DMS79 (cell line): ENCODE measurements around the gene PLEKHF1.
"Not testable (repeated sequence)": the region's sequence is repeated elsewhere in the genome, so short reads cannot be mapped to it uniquely, and the experiment has no call there.

Experiments used
- DNase-seq: peaks from one replicate; lab custom pipeline; 2025; lab: John Stamatoyannopoulos, UW

PLEKHF1 gene

GRCh38 chr19:29700498-29700897 is 35.2 kb downstream of the PLEKHF1 start:
- DNase-seq = no peak

DNA sequence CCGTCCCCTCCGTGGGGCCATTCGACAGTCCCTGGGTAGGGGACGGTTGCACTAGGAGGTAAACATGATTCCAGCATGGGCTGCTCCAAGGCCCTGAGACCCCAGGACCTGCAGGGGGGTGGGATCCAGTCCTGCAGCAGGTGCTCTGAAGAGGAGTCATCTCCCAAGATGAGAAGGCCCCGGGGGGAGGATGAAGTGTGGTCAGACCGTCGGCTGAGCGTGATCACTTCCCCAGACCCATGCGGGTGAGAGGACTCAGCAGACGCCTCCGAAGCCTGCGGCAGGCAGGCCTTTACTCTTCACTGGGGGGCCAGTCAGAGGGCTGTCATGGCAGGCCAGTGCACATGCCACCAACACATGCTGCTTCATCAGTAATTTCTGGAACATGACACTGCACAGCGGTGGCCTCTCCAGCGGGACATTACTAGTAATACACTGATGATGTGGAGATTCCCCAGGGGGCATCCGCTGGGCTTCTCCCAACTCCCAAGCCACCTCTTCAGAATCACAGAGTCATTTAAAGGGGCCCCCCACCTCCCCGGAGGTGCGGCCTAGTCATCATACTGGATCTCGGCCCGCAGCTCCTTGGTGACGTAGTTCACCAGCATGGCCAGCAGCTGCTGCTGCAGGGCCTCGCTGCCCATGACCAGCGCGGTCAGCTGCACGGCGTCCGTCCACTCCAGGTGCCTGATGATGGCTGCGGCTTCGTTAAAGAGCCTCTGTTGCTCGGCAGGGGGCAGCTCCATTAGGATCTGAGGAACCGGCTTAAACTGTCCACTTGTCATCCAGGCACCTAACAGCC is 37.1 kb downstream of the PLEKHF1 start:
- no peak for DNase-seq

- no peak for DNase-seq
These were observed 37.7 kb downstream of the PLEKHF1 start for GRCh38 chr19:29702963-29703320.

DNA sequence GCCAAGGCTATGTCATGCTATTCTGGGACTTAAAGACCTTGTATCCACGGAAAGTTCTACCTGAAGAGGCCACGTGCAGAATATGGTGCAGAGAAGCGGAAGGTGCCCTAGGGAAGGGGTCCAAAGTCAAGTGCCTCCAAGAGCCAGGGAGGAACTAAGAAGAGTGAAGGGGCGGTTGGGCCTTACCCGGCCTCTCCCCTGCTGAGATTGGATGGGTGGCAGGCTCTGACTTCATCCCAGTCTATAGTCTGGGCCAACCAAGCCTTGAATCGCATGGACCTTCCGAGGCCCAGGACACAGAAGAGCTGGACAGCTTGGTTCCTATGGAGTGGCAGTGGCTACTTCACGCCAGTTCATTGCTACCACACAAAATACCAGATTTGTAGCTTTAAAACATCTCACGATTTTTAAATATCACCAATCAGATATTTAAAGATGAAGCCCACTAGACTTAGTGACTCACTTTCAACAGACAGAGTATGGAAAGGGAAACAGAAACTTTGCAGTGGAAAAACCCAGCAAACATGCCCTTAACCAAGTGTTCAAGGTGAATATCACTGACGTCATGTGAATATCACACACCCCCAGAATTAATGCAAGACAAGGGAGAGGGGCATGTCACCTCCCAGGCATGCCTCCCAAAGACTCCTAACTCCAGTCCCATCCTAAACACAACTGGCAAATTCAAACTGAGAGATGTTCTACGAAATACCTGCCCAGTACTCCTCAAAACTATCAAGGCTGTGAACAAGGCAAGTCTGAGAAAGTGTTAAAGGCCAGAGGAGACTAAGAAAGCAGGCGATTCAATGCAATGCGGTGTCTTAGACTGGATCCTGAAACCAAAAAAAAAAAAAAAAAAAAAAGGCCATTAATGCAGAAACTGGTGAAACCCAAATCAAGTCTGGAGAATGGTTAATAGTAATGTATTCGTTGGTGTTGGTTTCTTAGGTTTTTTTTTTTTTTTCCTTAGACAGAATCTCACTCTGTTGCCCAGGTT is 39.6 kb downstream of the PLEKHF1 start:
- DNase-seq = no peak

GRCh38 chr19:29705706-29706105 is 40.4 kb downstream of the PLEKHF1 start:
- no peak for DNase-seq

- DNase-seq = no peak
These were observed 41.4 kb downstream of the PLEKHF1 start for GRCh38 chr19:29706635-29707034.

DNA sequence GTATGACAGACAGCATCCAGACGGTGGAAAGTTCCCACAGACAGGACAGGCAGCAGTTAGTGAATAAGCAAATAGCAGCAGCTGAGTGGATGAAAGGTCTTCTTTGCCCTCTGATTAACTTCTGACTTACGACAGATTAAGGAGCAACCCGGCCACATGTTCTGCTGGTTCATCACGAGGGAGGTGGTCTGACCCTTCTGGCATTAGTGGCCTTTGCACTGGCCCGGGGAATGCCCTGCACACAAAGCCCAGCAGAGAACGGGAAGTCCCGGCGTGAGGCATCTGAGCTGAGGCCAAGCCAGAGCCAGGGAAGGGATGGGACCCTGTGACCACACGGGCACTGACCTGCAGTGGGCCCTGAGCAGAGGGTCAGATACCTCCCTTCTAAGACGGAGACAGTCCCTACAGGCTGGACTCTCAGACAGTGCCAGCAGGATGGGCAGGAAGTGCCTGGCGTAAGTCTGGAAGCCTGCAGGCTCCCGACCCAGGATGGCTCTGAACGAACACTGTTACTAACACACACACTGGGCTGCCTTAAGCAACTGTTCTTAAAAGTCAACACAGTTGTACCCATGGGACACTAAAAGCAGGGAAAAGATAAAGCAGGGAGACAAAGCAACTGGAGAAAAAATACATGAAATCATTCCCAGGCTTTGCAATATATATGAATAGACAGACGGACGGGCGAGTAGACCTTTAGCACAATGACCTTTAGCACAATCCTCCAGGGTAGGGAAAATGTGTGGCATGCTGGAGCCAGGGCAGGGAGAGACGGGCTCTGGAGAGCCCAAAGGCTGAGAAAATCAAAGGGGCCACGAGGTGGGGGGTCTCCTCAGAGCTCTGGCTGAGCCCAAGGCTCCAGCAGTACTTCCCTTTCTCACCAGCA is 43.5 kb downstream of the PLEKHF1 start:
- no peak for DNase-seq

- DNase-seq = not testable (repeated sequence)
These were observed 44.2 kb downstream of the PLEKHF1 start for GRCh38 chr19:29709440-29709798.

DNA sequence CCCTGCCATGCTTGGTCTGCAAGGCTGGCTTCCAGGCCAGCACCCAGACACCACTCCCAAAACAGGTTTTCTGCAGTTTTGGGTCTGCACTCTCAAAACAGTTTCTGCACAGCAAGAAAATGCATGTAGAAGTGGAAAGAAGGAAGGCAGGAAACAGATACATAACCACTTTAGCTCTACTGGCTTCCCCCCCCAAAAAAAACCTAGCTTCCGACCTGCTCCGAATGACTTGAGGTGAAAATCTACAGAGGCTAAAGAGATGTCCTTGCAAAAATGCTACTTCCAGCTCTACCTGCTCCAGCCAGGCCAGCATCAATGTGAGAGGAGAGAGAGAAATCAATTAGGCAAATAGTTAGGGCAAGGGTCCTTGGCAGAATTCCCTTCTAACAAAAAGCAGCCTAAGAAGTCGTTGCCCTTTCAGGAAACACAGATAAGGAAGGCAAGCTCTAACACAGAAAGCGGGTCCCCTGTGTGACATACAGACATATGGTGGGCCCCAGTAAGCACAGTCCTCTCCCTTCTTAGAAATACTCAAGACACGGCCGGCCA is 46.4 kb downstream of the PLEKHF1 start:
- DNase-seq = no peak

DNA sequence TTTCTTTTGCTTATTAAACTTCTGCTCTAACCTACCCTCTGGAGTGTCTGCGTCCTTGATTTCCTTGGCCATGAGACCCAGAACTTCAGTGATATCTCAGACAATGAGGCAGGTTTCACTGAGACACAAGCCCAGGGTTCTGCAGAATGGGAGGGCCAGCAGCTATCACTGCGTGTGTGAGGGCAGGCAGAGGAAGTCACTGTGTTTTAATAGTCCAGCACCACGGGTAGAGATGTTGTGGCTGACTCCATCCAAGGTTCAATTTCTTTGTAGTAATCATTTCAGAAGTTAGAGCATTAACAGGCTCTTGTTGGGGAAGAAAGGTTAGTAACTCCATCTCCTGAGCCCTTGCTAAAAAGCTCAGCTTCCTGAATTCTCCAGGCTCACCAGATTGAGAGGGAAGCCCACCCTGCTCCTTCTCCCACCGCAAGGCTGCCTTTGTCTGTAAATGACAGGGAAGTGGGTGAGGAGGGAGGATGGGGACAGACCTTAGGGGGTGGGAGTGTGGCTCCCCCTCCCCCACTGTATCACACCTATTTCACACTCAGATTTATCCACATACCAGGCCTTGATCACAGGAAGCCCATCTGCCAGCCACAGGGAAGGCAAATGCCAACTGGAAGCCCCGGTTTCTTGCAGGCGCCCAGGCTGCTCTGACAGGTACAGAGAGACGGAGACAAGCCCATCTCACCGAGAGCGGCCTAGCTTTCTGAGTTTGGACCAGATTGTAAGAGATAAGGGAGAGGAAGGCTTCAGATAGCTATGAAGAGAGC is 47.7 kb downstream of the PLEKHF1 start:
- no peak for DNase-seq

- DNase-seq = no peak
These were observed 49.2 kb downstream of the PLEKHF1 start for GRCh38 chr19:29714371-29714952.

GRCh38 chr19:29714953-29715700 is 49.9 kb downstream of the PLEKHF1 start, which contains the start of gene C19orf12:
TSS of gene C19orf12 (minus strand) at chr19:29715261. CDS start at chr19:29708413, 6,848 bp downstream.
- peak; percentile 18 for DNase-seq

DNA sequence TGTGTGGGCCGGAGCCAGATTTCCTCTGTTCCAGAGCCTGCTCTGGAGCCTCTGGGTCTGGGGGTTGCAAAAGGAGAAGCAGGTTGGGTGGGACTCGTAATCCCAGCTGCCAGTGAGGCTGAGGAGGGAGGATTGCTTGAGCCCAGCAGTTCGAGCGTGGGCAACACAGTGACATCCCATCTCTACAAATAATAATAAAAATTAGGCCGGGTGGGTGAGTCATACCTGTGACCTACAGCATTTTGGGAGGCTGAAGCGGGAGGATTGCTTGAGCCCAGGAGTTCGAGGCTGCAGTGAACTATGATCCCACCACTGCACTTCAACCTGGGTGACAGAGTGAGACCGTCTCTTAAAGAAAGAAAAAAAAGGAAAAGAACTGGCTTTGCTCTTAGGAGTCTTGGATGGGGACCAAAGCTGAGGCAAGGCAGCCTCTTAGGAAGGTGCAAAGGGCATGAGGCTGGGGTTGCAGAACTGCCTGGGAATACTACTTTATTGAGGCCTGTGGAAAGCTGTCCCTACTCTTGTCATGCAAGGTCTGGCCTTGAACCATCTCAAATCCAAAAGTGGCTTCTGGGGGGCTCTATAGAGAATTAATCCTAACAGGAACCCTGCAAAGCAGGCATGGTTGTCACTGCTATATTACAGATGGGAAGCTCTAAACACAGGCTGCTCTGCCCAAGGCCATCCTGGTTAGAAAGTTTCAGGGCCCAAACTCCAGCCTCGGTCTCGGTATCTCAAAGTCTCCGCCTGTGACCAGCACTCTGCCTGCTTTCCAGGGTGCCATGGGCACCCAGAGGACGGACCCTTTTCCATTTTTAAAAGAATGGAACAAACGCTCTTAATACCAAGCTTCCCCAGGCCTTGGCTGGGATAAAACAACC is 50.7 kb downstream of the PLEKHF1 start:
- DNase-seq = no peak

DNA sequence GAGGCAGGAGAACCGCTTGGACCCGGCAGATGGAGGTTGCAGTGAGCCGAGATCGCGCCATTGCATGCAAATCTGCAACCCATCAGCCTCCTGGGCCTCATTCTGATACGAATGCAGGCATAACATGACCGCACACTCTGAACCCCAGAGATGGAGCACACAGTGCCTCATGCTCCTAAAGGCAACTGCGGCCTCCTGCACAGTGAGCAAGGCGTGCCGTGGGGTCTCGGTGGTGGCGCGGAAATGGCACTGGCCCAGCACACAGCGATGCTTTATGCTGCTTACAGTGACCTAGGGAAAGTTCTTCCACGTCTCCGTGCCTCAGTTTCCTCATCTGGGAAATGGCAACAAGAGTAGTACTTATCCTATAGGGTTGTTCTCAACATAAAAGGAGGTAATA is 51.8 kb downstream of the PLEKHF1 start:
- DNase-seq = no peak

DNA sequence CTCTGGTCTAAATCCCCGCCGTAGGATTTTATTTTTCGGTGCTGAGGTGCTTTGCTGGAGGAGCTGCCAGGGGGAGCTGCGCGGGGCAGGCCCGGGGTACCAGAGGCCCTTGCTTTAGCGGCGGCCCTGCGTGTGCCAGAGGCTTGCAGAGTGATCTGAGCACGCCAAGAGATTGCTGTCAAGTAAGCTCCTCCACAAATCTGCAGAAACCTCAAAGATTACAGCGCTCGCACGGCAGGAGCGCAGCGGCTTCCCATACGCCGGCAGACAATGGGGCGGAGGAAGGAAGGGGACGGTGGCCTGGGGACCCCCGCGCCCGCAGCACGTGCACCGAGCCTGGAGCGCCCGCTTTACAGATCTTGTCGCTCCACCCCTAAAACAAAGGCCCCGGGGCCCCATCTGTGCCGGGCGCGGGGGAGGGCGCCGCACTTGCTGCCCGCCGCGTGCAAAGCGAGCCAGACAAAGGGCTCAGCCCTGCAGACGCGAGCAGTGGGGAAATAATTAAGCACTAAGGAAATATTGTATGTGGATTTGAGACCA is 58.9 kb downstream of the PLEKHF1 start:
- DNase-seq = no peak

DNA sequence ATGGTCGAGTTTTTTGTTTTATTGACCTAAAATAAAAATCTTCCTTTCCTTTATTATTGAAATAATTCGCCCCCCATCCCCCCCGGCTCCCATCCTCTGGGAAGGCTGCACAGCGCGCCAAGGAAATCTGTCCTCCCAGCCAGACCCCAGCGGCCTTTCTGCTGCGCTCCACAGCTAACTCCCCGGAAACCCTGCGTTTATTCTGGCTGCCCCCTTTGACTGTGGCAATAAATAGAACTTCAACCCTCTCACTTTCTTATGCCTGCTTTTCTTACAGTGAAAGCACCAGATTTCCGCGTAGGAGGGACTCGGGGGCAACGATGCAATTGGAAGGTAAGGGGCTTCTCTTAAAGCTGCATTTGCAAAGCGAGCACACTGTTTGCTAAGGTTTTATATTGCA is 59.5 kb downstream of the PLEKHF1 start:
- DNase-seq = no peak
